IPS-15b (cell line): Measurements from ENCODE around the gene DNAJC13.
"Not testable (repeated sequence)": the region's sequence is repeated elsewhere in the genome, so short reads cannot be mapped to it uniquely, and the experiment has no call there.

Experiments used
- H3K27me3 ChIP-seq: one replicate; pipeline ENCODE4 v1.6.1; 2013; ENCODE audit warnings: low read length; ENCODE audit not compliant: control insufficient read depth, insufficient read depth
- H3K36me3 ChIP-seq: one replicate; pipeline ENCODE4 v1.6.1; 2013; ENCODE audit warnings: low read length; ENCODE audit not compliant: control insufficient read depth, insufficient read depth
- H3K4me1 ChIP-seq: one replicate; pipeline ENCODE4 v1.6.1; 2013; ENCODE audit warnings: mild to moderate bottlenecking, low read length; ENCODE audit not compliant: control insufficient read depth, insufficient read depth
- H3K4me3 ChIP-seq: one replicate; pipeline ENCODE4 v1.5.1; 2013; ENCODE audit warnings: low read depth, low read length
- H3K9ac ChIP-seq: one replicate; pipeline ENCODE4 v1.6.1; 2013; ENCODE audit warnings: low read depth, mild to moderate bottlenecking, low read length
- H3K9me3 ChIP-seq: one replicate; pipeline ENCODE4 v1.6.1; 2013; ENCODE audit warnings: mild to moderate bottlenecking, low read length; ENCODE audit not compliant: control insufficient read depth, insufficient read depth

Gene DNAJC13

GRCh38 chr3:132416807-132417694 is at the start of gene DNAJC13:
DNAJC13 (plus strand) TSS chr3:132417502; CDS start chr3:132434551, 17,049 bp downstream.
- Histone ChIP-seq H3K4me3 (peak within 1 kb of the TSS; percentile 93), H3K4me1 (peaks cover 4% of the 10 kb centered on the region), H3K27me3 (peaks cover 5% of the 10 kb centered on the region), H3K9me3 (no peaks in the 10 kb centered on the region), H3K9ac (peak within 1 kb of the TSS; percentile 92), H3K36me3 (no peaks in the 10 kb centered on the region)

GRCh38 chr3:132368515-132368914 is 48.8 kb upstream of the DNAJC13 start:
- Histone ChIP-seq H3K9me3 (no peaks in the 10 kb centered on the region), H3K4me1 (no peaks in the 10 kb centered on the region), H3K9ac (no peak overlapping the region), H3K4me3 (no peak overlapping the region), H3K27me3 (no peaks in the 10 kb centered on the region), H3K36me3 (no peaks in the 10 kb centered on the region)

DNA sequence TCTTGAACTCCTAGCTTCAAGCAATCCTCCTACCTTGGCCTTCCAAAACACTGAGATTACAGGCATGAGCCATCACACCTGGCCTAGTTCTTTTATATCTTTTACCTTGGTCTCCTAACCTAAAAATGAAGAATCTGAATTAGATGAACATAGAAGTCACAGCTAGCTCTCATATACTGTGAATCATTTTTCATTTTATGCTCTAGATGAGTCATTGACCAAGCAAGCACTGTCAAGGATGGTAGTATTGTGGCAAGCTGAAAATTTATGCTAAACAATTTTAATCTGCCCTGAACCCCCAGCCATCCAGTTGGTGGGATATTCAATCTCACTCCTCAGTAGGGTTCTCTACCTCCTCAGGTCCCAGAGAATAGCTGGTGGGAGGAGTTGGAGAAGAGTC is 48.3 kb upstream of the DNAJC13 start:
- H3K9ac ChIP-seq: no peak overlapping the region
- H3K4me1 ChIP-seq: no peaks in the 10 kb centered on the region
- H3K9me3 ChIP-seq: no peaks in the 10 kb centered on the region
- no peaks in the 10 kb centered on the region for H3K36me3 ChIP-seq
- H3K4me3 ChIP-seq: no peak overlapping the region
- H3K27me3 ChIP-seq: no peaks in the 10 kb centered on the region

GRCh38 chr3:132376945-132377354 is 40.4 kb upstream of the DNAJC13 start:
- H3K4me1 ChIP-seq, H3K9me3 ChIP-seq, H3K27me3 ChIP-seq, H3K36me3 ChIP-seq: not testable (repeated sequence)
- Histone ChIP-seq H3K4me3 (peak overlapping the region; percentile 65), H3K9ac (peak overlapping the region; percentile 54)

- Histone ChIP-seq H3K9me3 (no peaks in the 10 kb centered on the region), H3K4me3 (no peak overlapping the region), H3K27me3 (no peaks in the 10 kb centered on the region), H3K36me3 (no peaks in the 10 kb centered on the region), H3K4me1 (peaks cover 17% of the 10 kb centered on the region), H3K9ac (no peak overlapping the region)
Observed at GRCh38 chr3:132378048-132378762, 39.1 kb upstream of the DNAJC13 start.

- Histone ChIP-seq H3K27me3 (no peaks in the 10 kb centered on the region), H3K36me3 (no peaks in the 10 kb centered on the region), H3K4me1 (peaks cover 18% of the 10 kb centered on the region), H3K9ac (no peak overlapping the region), H3K9me3 (peaks cover 3% of the 10 kb centered on the region), H3K4me3 (no peak overlapping the region)
Observed at GRCh38 chr3:132378846-132379245, 38.5 kb upstream of the DNAJC13 start.

DNA sequence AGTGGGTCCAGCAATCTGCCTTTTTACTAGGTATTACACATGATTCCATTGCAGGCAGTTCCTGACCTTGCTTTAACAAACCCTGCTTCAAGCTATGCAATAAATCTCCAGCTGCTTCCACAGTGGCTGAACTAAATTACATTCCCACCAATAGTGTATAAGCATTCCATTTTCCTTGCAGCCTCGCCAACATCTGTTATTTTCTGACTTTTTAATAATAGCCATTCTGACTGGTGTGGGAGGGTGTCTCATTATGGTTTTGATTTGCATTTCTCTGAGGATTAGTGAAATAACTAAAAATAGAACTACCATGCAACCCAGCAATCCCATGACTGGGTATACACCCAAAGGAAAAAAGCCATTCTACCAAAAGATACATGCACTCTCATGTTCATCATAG is 36.4 kb upstream of the DNAJC13 start:
- H3K9me3 ChIP-seq: peaks cover 3% of the 10 kb centered on the region
- no peak overlapping the region for H3K4me3 ChIP-seq
- H3K36me3 ChIP-seq: no peaks in the 10 kb centered on the region
- no peak overlapping the region for H3K9ac ChIP-seq
- peaks cover 18% of the 10 kb centered on the region for H3K4me1 ChIP-seq
- no peaks in the 10 kb centered on the region for H3K27me3 ChIP-seq

DNA sequence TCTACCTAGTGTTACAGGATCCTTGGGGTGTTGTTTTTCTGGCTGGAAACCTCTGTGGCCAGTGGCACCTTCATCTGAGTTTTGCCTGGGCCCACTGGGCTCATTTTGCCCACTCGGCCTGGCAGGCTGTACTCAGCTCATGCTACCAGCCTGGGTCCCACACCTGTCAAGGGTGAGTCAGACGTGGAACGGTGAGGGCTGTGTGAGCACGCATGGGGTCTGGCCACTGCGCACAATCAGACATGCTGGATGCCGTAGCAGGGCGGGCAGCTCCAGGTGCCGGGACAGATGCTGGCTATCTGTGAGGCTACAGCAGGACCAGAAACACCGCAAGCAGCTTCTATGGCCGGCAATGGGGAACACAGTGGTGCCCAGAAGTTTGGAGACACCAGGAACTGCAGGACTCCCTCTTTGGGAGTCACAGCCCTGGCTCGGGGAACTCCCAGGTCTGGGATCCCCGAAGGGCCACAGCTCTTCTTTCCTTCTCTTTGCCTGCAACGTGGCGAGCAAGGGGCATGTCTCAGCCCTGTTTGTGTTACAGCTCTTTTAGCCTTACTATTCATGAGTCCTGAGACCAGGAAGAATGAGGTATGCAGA is 35.9 kb upstream of the DNAJC13 start:
- Histone ChIP-seq H3K4me3 (peak overlapping the region; percentile 5), H3K27me3 (no peaks in the 10 kb centered on the region), H3K9ac (no peak overlapping the region), H3K36me3 (no peaks in the 10 kb centered on the region), H3K4me1 (peaks cover 18% of the 10 kb centered on the region), H3K9me3 (peaks cover 3% of the 10 kb centered on the region)

DNA sequence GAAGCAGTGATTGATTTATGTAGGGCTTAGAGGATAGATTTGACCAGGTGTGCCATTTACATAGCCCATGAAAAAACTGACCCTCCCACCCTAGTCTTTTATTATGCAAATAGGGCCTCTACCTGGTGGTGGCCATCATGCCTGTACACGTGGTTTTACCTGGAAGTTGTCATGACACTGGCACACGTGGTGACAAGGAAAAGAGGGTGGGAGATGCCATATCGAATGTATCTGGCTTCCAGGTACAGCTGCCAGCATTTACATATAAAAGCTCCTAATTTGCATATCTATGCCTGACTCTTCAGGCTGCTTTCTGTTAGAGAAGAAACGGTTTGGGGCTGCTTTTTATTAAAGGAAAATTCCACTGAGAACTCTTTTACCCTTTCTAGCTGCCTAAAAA is 35.0 kb upstream of the DNAJC13 start:
- H3K36me3 ChIP-seq: no peaks in the 10 kb centered on the region
- peak overlapping the region; percentile 43 for H3K4me3 ChIP-seq
- peaks cover 18% of the 10 kb centered on the region for H3K4me1 ChIP-seq
- H3K9ac ChIP-seq: no peak overlapping the region
- H3K9me3 ChIP-seq: peaks cover 3% of the 10 kb centered on the region
- no peaks in the 10 kb centered on the region for H3K27me3 ChIP-seq

- Histone ChIP-seq H3K9ac (no peak overlapping the region), H3K27me3 (no peaks in the 10 kb centered on the region), H3K9me3 (peaks cover 3% of the 10 kb centered on the region), H3K4me3 (peak overlapping the region; percentile 43), H3K36me3 (no peaks in the 10 kb centered on the region), H3K4me1 (peaks cover 18% of the 10 kb centered on the region)
Observed at GRCh38 chr3:132382688-132383194, 34.6 kb upstream of the DNAJC13 start.

GRCh38 chr3:132386259-132386658 is 31.0 kb upstream of the DNAJC13 start:
- Histone ChIP-seq H3K27me3 (no peaks in the 10 kb centered on the region), H3K4me3 (no peak overlapping the region), H3K36me3 (no peaks in the 10 kb centered on the region), H3K4me1 (peaks cover 18% of the 10 kb centered on the region), H3K9ac (no peak overlapping the region), H3K9me3 (peaks cover 3% of the 10 kb centered on the region)
